ENCODE results near the gene MIF.
"Not testable (repeated sequence)": the region's sequence is repeated elsewhere in the genome, so short reads cannot be mapped to it uniquely, and the experiment has no call there.

Gene MIF

DNA sequence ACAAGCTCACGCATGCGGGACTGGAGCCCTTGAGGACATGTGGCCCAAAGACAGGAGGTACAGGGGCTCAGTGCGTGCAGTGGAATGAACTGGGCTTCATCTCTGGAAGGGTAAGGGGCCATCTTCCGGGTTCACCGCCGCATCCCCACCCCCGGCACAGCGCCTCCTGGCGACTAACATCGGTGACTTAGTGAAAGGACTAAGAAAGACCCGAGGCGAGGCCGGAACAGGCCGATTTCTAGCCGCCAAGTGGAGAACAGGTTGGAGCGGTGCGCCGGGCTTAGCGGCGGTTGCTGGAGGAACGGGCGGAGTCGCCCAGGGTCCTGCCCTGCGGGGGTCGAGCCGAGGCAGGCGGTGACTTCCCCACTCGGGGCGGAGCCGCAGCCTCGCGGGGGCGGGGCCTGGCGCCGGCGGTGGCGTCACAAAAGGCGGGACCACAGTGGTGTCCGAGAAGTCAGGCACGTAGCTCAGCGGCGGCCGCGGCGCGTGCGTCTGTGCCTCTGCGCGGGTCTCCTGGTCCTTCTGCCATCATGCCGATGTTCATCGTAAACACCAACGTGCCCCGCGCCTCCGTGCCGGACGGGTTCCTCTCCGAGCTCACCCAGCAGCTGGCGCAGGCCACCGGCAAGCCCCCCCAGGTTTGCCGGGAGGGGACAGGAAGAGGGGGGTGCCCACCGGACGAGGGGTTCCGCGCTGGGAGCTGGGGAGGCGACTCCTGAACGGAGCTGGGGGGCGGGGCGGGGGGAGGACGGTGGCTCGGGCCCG is at the start of gene MIF:
TSS of gene MIF (plus strand) at position 439 of the 765 bp plus-strand sequence. CDS start at position 531, 92 bp downstream.
- DNase-seq (ENCODE audit: low spot score), result peak; percentile 94

- DNase-seq (ENCODE audit: low spot score), result no peak
Measured at GRCh38 chr22:23844739-23845202, 49.4 kb upstream of the MIF start.

DNA sequence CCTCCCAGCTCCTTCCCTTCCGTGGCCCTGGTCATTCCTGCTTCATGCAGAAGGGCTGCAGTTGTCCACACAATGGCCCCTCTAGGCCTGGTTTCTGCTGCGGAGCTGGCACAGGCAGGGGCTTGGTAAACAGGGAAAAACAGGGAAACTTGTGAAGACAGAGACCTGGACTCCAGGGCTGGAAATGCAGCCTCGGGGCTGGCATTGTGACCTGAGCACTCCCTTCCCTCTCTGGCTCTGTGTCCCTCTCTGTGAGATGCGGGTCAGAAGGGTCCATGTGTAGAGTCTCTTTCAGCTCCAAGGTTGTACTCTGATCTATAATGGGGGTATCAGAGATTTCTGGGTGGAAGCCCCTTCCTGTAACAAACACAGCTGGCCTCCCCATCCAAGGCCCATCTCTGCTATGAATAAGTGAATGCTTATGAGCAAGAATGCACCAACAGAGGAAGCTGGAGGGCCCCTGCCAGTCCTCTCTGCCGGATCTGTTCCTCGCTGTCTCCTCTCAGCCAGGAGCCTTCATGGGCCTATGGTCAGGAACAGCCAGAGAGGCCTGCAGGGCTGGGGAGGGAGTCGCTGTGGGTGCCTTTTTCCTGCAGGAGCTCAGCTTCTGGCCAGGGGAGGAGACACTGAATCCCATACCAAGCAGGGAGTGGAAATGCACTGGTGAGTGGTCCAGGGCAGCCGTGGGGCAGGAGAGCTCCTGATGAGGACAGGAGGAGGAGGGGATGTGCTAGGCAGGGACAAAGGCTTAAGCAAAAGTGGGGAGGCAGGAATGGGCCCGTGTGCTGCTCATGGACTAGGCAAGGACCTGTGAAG is 48.7 kb upstream of the MIF start:
- DNase-seq (ENCODE audit: low spot score), result no peak

DNA sequence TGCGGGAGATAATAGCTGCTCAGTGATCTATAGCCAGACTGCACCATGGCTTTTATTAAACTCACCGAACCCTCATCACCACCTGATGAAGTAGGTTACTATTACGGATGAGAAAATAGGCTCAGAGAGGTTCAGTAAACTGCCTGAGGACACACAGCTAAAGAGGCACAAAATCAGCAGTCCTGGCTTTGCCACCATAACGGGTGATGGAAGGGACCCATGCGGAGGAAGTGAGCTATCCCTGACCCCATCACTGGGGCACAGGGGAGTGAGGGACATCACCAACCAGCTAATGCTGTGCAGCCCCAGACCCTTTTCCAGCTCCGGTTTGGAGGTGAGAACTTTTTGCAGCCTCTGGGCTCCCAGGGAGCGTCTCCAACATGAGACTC is 48.1 kb upstream of the MIF start:
- DNase-seq (ENCODE audit: low spot score), result no peak

- no peak for DNase-seq (ENCODE audit: low spot score)
Measured at GRCh38 chr22:23847310-23847920, 46.8 kb upstream of the MIF start.

DNA sequence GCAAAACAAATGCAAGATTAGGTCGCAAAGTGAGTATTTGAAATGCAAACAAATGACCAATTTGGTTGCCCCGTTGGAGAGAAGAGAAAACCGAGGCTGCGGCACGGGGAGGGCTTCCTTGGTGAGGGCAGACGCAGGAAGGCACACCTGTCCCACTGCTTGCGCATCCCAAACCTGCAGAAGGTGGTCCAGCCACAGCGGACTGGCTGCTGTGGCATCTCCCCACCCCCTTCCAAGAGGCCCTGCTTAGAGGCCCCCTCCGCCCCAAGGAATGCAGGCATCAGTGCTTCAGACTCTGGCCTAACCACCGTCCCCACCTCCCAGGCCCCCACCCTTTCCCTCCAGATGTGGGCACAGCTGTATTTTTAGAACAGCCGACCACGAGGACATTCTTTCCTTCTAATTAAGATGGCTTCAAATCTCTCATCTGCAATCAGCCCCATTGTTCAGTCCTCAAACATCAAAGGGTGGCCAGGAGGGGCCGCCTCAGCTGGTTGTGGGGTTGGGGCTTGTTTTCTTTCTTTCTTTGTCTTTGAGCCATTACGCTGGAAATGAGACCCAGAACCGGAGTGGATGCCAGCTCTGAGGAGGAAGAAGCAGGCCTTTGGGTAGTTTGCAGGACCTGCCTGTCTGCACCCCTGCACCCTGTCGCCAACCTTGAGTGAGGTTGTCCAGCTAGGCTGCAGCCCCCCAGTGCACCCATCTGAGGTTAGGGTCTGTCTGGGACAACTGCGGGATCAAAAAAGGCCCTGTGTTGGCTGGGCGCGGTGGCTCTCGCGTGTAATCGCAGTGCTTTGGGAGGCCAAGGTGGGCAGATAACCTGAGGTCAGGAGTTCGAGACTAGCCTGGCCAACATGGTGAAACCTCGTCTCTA is 46.0 kb upstream of the MIF start:
- no peak for DNase-seq (ENCODE audit: low spot score)

- DNase-seq (ENCODE audit: low spot score), result peak; percentile 88
Measured at GRCh38 chr22:23849009-23850006, 44.9 kb upstream of the MIF start.

- DNase-seq (ENCODE audit: low spot score), result no peak
Measured at GRCh38 chr22:23850136-23850611, 44.0 kb upstream of the MIF start.

GRCh38 chr22:23856721-23857605 is 37.2 kb upstream of the MIF start:
- peak; percentile 37 for DNase-seq (ENCODE audit: low spot score)

GRCh38 chr22:23857606-23858483 is 36.3 kb upstream of the MIF start, which contains the start of gene SLC2A11:
Gene SLC2A11, plus strand, starts transcription at chr22:23857875. Its CDS starts 125 bp downstream, at chr22:23858000.
- peak; percentile 99 for DNase-seq (ENCODE audit: low spot score)

- no peak for DNase-seq (ENCODE audit: low spot score)
Measured at GRCh38 chr22:23858484-23858815, 35.7 kb upstream of the MIF start.

- no peak for DNase-seq (ENCODE audit: low spot score)
Measured at GRCh38 chr22:23859201-23859600, 35.0 kb upstream of the MIF start.

DNA sequence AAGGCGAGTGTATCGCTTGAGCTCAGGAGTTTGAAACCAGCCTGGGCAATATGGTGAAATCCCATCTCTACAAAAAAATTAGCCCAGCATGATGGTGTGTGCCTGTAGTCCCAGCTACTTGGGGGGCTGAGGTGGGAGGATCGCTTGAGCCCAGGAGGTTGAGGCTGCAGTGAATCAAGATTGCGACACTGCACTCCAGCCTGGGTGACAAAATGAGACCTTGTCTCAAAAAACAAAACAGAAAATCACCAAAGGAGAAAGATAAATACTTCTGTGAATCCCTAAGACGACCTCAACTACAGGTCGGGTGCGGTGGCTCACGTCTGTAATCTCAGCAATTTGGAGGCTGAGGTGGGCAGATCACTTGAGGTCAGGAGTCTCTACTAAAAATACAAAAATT is 34.0 kb upstream of the MIF start:
- DNase-seq (ENCODE audit: low spot score), result not testable (repeated sequence)

GRCh38 chr22:23862103-23862502 is 32.1 kb upstream of the MIF start:
- DNase-seq (ENCODE audit: low spot score), result peak; percentile 71

DNA sequence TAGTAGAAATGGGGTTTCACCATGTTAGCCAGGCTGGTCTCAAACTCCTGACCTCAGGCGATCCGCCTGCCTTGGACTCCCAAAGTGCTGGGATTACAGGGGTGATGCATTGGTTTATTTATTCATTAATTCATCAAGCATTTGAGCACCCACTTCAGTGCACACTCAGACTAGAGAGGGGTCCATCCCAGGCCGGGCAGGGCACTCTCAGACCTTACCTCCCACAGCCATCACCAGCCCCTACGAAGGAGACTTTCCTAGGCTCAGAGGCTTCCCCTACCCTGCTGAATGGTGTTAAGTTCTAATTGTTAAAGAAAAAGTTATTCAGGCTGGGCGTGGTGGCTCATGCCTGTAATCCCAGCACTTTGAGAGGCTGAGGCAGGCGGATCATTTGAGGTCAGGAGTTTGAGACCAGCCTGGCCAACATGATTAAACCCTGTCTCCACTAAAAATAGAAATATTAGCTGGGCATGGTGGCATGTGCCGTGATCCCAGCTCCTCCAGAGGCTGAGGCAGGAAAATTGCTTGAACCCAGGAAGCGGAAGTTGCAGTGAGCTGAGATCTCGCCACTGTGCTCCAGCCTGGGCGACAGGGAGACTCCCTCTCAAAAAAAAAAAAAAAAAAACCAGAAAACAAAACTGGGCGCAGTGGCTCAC is 29.6 kb upstream of the MIF start:
- DNase-seq (ENCODE audit: low spot score), result not testable (repeated sequence)

DNA sequence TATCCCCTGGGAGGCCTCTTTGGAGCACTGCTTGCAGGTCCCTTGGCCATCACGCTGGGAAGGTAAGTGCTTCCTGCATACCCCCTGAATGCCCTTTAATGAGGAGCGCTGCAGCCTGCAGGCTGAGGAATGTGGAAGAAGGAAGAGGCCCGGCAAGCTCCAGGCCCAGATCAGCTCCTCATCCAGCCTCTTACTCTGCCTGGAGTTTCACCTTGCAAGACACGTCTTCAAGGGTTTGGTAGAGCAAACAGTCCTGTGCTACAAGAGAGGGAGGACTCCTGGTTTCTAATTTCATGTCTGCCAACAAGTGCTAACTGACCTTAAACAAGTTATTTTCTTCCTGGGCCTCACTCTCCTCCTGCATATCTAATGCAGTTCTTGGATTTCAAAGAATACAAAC is 25.6 kb upstream of the MIF start:
- DNase-seq (ENCODE audit: low spot score), result no peak

DNA sequence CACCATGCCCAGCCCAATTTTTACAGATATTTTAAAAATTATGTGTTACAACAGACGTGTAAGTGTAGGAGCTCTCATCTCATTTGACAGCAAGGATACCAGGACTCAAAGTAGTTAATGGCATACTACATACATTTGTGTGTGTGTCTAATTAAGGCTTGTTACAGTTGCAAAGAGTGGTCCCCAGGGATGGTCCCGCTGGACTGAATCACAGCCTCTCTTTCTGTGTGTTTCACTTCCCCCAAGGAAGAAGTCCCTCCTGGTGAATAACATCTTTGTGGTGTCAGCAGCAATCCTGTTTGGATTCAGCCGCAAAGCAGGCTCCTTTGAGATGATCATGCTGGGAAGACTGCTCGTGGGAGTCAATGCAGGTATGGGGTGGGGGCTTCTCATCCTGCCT is 19.3 kb upstream of the MIF start:
- DNase-seq (ENCODE audit: low spot score), result peak; percentile 94

- no peak for DNase-seq (ENCODE audit: low spot score)
Measured at GRCh38 chr22:23875801-23876200, 18.4 kb upstream of the MIF start.

Measured in COLO829 (cell line).